Vein endothelial cell (primary cell): ENCODE measurements around the gene SERBP1. TPM values are rescaled to one million over a fixed set of nuclear protein-coding genes. Genes with fewer than 3 reads are reported as not detected.

Source experiments
- small RNA-seq: library from RNA; depleted of rRNA; stranded (forward); fragments of <200 nt; gene quantifications from one replicate; pipeline ENCODE3, GENCODE V24; 2012
- total RNA-seq: library from RNA; depleted of rRNA; stranded (reverse); fragments of >200 nt; gene quantifications from 2 replicates; pipeline ENCODE4 v1.2.3, GENCODE V29; 2012

The SERBP1 gene
- total RNA-seq: 197 and 278 TPM in 2 replicates

GRCh38 chr1:67430358-67431155 is at the start of gene SERBP1:
Gene SERBP1 (minus strand): TSS chr1:67430402. CDS start chr1:67430300, 102 bp downstream.

Small RNA genes lying within 50 kb of the gene (small RNA-seq; reads per million reads assigned to genes)
- 0.11 reads per million for gene RNU6-387P

Other genes starting within 250 kb of the SERBP1 start
- gene IL12RB2, start 122.5 kb downstream of the SERBP1 start, total RNA-seq: not detected in 2 replicates